Central memory CD8-positive, alpha-beta T cell (primary cell): ENCODE measurements around the gene CCDC142.
A peak's percentile ranks its signal among the peaks of the same experiment; 100 is the strongest.
"Not testable (repeated sequence)": the region's sequence is repeated elsewhere in the genome, so short reads cannot be mapped to it uniquely, and the experiment has no call there.

Source experiments
- ATAC-seq: fragments of 150-1000 bp; cut with Tn5 transposase; replicated peaks from 2 replicates; pipeline ENCODE4 v1.10.0; 2022; ENCODE audit warnings: mild to moderate bottlenecking, moderate FRiP score, moderate number of reproducible peaks; ENCODE audit not compliant: poor library complexity, severe bottlenecking; ENCODE audit errors: extremely low read depth
- DNase-seq, 2 donors: peaks; one replicate each; pipeline ENCODE4 v3.0.0; 2021; ENCODE audit warnings: low spot score in 2 of 2
- H3K27ac Mint-ChIP-seq: one replicate; pipeline ENCODE4 v1.8.0; 2022; ENCODE audit warnings: low read depth, mild to moderate bottlenecking, moderate library complexity, mixed read lengths
- H3K27me3 Mint-ChIP-seq: one replicate; pipeline ENCODE4 v1.8.0; 2022; ENCODE audit warnings: mixed read lengths
- H3K36me3 Mint-ChIP-seq: one replicate; pipeline ENCODE4 v1.8.0; 2022; ENCODE audit warnings: mild to moderate bottlenecking, moderate library complexity, mixed read lengths; ENCODE audit not compliant: insufficient read depth
- H3K4me1 Mint-ChIP-seq: one replicate; pipeline ENCODE4 v1.8.0; 2022; ENCODE audit warnings: mixed read lengths
- H3K4me3 Mint-ChIP-seq: one replicate; pipeline ENCODE4 v1.8.0; 2022; ENCODE audit warnings: mild to moderate bottlenecking, moderate library complexity, mixed read lengths
- H3K9me3 Mint-ChIP-seq: one replicate; pipeline ENCODE4 v1.8.0; 2022; ENCODE audit warnings: mixed read lengths

Gene CCDC142

GRCh38 chr2:74462054-74462785 is 20.6 kb downstream of the CCDC142 start:
- H3K4me3 Mint-ChIP-seq = peak overlapping the region; percentile 50
- no peaks in the 10 kb centered on the region for H3K9me3 Mint-ChIP-seq
- H3K27me3 Mint-ChIP-seq = no peaks in the 10 kb centered on the region
- H3K4me1 Mint-ChIP-seq = peaks cover 53% of the 10 kb centered on the region
- ATAC-seq (no peak), DNase-seq (no peak)
- H3K36me3 Mint-ChIP-seq = peaks cover 30% of the 10 kb centered on the region
- peak overlapping the region; percentile 32 for H3K27ac Mint-ChIP-seq

GRCh38 chr2:74461187-74462053 is 21.4 kb downstream of the CCDC142 start:
- Mint-ChIP-seq H3K27me3 (no peaks in the 10 kb centered on the region), H3K4me1 (peaks cover 61% of the 10 kb centered on the region), H3K9me3 (no peaks in the 10 kb centered on the region), H3K4me3 (no peak overlapping the region), H3K27ac (peak overlapping the region; percentile 32), H3K36me3 (peaks cover 34% of the 10 kb centered on the region)
- DNase-seq (no peak), ATAC-seq (no peak)

GRCh38 chr2:74460187-74460586 is 22.6 kb downstream of the CCDC142 start:
- ATAC-seq, DNase-seq, H3K27me3 Mint-ChIP-seq, H3K9me3 Mint-ChIP-seq, H3K27ac Mint-ChIP-seq: not testable (repeated sequence)
- Mint-ChIP-seq H3K4me3 (peak overlapping the region; percentile 97), H3K36me3 (peaks cover 31% of the 10 kb centered on the region), H3K4me1 (peaks cover 64% of the 10 kb centered on the region)

GRCh38 chr2:74459503-74460118 is 23.2 kb downstream of the CCDC142 start:
- H3K27me3 Mint-ChIP-seq, DNase-seq, H3K9me3 Mint-ChIP-seq, ATAC-seq: not testable (repeated sequence)
- Mint-ChIP-seq H3K4me3 (peak overlapping the region; percentile 97), H3K4me1 (peaks cover 69% of the 10 kb centered on the region), H3K36me3 (peaks cover 36% of the 10 kb centered on the region), H3K27ac (peak overlapping the region; percentile 100)

GRCh38 chr2:74458938-74459363 is 23.8 kb downstream of the CCDC142 start:
- Mint-ChIP-seq H3K4me1 (peaks cover 74% of the 10 kb centered on the region), H3K36me3 (peaks cover 38% of the 10 kb centered on the region)

GRCh38 chr2:74458132-74458937 is 24.5 kb downstream of the CCDC142 start, which contains the start of gene WBP1:
WBP1 (plus strand) TSS chr2:74458438; CDS start chr2:74458603, 165 bp downstream.
- no peaks in the 10 kb centered on the region for H3K9me3 Mint-ChIP-seq
- H3K36me3 Mint-ChIP-seq = peaks cover 38% of the 10 kb centered on the region
- no peaks in the 10 kb centered on the region for H3K27me3 Mint-ChIP-seq
- DNase-seq (peak; percentile 92 to 99), ATAC-seq (peak; percentile 90)
- peak within 1 kb of the TSS; percentile 100 for H3K27ac Mint-ChIP-seq
- peak within 1 kb of the TSS; percentile 97 for H3K4me3 Mint-ChIP-seq
- H3K4me1 Mint-ChIP-seq = peaks cover 74% of the 10 kb centered on the region

More at GRCh38 chr2:74458938-74459363, 23.8 kb downstream of the CCDC142 start:
- no peak for DNase-seq
- ATAC-seq = no peak
- no peaks in the 10 kb centered on the region for H3K27me3 Mint-ChIP-seq
- peak overlapping the region; percentile 97 for H3K4me3 Mint-ChIP-seq
- H3K27ac Mint-ChIP-seq = peak overlapping the region; percentile 100
- no peaks in the 10 kb centered on the region for H3K9me3 Mint-ChIP-seq

GRCh38 chr2:74457549-74458131 is 25.2 kb downstream of the CCDC142 start:
- Mint-ChIP-seq H3K4me3 (peak overlapping the region; percentile 97), H3K27ac (peak overlapping the region; percentile 100), H3K9me3 (no peaks in the 10 kb centered on the region), H3K36me3 (peaks cover 36% of the 10 kb centered on the region), H3K27me3 (no peaks in the 10 kb centered on the region), H3K4me1 (peaks cover 74% of the 10 kb centered on the region)
- ATAC-seq (peak; percentile 55), DNase-seq (peak; percentile 75 to 78)

- ATAC-seq = no peak
- H3K9me3 Mint-ChIP-seq = no peaks in the 10 kb centered on the region
- peaks cover 77% of the 10 kb centered on the region for H3K4me1 Mint-ChIP-seq
- DNase-seq = no peak
- no peaks in the 10 kb centered on the region for H3K27me3 Mint-ChIP-seq
- H3K36me3 Mint-ChIP-seq = peaks cover 34% of the 10 kb centered on the region
- H3K4me3 Mint-ChIP-seq = peak overlapping the region; percentile 97
- H3K27ac Mint-ChIP-seq = peak overlapping the region; percentile 100
Measured at GRCh38 chr2:74457129-74457548, 25.7 kb downstream of the CCDC142 start.

- H3K36me3 Mint-ChIP-seq = peaks cover 33% of the 10 kb centered on the region
- H3K27me3 Mint-ChIP-seq = no peaks in the 10 kb centered on the region
- ATAC-seq (peak; percentile 12), DNase-seq (peak; percentile 98)
- peak within 1 kb of the TSS; percentile 97 for H3K4me3 Mint-ChIP-seq
- peaks cover 70% of the 10 kb centered on the region for H3K4me1 Mint-ChIP-seq
- H3K9me3 Mint-ChIP-seq = no peaks in the 10 kb centered on the region
- peak within 1 kb of the TSS; percentile 100 for H3K27ac Mint-ChIP-seq
Measured at GRCh38 chr2:74454654-74455511, 27.9 kb downstream of the CCDC142 start, which contains the start of gene INO80B. INO80B (plus strand) TSS chr2:74455087; CDS start chr2:74455117, 30 bp downstream.

- ATAC-seq (no peak), DNase-seq (no peak)
- no peaks in the 10 kb centered on the region for H3K27me3 Mint-ChIP-seq
- no peak overlapping the region for H3K4me3 Mint-ChIP-seq
- no peaks in the 10 kb centered on the region for H3K9me3 Mint-ChIP-seq
- H3K36me3 Mint-ChIP-seq = peaks cover 12% of the 10 kb centered on the region
- peaks cover 28% of the 10 kb centered on the region for H3K4me1 Mint-ChIP-seq
- no peak overlapping the region for H3K27ac Mint-ChIP-seq
Measured at GRCh38 chr2:74450570-74451190, 32.1 kb downstream of the CCDC142 start.
